Activated CD4-positive, alpha-beta T cell treated with anti-CD3 and anti-CD28 coated beads, Interleukin-2, amount 50 U/mL, for 16 hours (primary cell): Measurements from ENCODE around the gene ARHGAP26.

Source experiments
- DNase-seq: peaks from one replicate; pipeline ENCODE4 v3.0.0-alpha.2; 2020

The ARHGAP26 gene

GRCh38 chr5:143239882-143240518 is 469.8 kb downstream of the ARHGAP26 start:
- no peak for DNase-seq

GRCh38 chr5:143241892-143242291 is 471.7 kb downstream of the ARHGAP26 start:
- DNase-seq, result no peak

- no peak for DNase-seq
These were observed 472.9 kb downstream of the ARHGAP26 start for GRCh38 chr5:143243103-143243502.

DNA sequence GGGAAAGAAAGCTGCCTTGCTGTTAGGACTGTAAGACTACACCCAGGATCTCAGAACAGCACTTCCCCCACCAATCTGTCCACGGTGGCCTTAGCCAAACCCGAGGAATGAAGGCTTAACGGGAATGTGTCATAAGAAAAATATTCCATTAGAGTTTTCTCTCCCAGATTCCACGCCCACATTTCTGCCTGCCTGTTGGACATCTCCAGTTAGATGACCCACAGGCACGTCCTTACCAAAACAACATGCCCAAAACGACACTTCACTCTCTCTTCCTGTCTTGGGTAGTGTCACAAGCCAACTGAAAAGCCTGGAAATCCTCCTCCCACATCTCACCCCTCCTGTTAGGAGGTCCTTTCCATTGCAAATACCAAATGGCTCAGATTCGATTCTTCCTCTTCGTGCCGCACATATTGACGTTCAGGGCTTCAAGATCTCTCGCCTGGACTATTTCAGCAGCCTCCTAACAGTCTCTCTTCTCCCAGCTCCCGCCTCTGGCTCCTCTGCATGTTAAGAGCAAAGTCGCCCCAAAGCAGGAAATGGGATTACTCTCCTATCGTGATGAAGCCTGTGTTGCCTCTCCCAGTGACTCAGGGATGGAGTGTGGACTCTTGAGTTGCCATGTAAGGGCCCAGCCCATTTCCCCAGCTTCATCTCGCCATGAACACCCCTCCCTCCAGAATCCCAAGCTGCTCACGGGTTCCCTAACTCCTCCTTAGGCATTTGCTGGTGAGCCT is 474.0 kb downstream of the ARHGAP26 start:
- DNase-seq, result no peak

- no peak for DNase-seq
These were observed 474.8 kb downstream of the ARHGAP26 start for GRCh38 chr5:143244990-143245389.

DNA sequence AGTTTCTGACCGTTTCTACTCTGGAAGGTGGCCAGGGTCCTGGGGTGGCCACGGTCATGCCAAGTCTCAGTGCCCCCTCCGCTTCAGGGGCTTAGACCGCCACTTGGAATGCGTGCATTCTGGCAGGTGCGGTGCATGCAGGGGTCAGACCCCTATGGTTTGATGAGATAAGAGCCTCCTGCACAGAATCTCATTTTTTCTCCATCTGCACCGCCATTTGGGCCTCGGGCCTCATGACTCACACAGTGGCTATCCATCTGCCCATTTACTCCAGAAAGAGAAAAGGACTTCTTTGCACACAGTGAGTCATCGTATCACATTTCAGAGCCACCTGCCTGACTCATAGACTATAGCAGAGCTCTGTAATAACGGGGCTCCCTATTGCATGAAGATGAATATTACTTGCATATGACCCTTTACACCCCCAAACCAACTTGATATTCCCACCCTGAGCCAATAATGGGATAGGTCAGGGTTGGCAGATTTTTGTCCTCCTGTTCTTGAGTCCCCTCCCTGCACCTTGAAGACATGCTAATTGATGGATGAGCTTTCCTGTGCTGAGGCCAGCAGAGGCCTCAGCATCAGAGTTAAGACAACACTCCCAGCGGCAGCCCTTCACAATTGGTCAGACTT is 475.9 kb downstream of the ARHGAP26 start:
- no peak for DNase-seq

GRCh38 chr5:143247134-143247815 is 477.1 kb downstream of the ARHGAP26 start:
- DNase-seq, result no peak

- no peak for DNase-seq
These were observed 478.2 kb downstream of the ARHGAP26 start for GRCh38 chr5:143248391-143248790.

DNA sequence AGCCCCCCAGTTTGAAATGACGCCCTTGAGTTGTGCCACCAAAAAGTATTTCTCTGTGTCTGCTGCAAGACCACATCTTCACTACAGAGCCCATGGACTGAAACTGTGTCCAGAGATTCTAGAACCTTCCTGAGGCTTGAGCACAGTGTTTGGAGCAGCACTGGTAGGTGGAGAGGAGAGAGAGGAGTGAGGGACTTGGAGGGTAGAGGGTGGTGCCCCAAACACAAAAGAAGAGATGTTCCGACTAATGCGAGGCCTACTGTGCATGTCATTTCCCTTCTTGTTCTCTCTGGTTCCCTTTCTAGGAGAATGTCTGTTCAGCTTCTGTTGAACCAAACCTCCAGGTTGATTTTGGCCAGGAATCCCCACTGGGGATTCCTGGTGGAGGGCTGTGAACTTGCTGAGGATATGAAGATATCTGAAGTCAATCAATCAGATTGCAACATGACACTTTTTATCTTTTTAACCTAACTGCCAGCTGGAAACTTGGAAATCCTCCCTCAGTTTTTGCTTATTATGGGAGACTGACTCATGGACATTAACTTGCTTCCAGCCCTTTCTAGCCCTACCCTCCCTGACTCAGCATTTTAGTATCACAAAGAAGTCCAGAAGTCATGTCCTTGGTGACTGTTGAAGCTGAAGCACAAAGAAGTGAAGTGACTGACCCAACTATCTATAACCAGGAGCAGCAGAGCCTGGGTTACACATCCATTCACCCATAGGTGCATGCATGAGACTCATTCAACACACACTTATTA is 478.8 kb downstream of the ARHGAP26 start:
- no peak for DNase-seq

DNA sequence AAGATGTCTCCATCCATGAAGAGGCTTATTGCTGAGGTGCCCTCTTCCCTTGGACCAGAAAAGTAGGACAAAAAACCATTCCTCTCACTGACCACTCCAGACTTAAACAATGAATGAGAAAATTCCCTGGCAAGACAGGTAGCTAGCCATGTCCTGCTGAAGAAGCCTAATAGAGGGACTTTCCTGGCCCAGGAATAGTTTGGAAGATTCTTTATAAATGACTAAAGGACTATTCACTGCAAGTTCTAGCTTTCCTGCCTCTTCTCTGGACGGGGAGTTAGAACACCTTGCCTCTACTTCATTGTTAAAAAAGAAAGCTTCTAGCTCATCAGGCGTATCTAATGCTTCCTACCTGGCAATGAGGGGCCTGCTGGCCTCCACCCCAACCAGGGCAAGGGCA is 479.7 kb downstream of the ARHGAP26 start:
- DNase-seq, result no peak

DNA sequence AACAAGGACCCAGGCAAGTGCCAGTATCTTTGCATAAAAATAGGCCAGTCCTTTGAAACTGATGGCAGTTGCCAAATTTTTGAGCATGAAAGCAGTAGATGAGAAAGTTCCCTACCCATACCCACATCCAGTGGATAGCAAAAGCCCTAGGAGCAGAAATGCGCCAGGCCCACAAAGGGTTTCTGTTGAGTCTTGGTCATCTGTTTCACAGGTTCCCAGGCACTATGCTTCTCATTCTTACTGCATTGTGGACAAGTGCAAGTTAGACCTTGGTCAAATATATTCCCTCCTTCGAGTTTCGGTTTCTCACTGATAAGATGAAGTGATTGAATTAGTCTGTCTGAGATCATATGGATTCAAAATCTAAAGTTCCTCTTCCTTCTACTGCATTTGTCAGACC is 481.0 kb downstream of the ARHGAP26 start:
- no peak for DNase-seq

- DNase-seq, result no peak
These were observed 481.8 kb downstream of the ARHGAP26 start for GRCh38 chr5:143251946-143252345.

DNA sequence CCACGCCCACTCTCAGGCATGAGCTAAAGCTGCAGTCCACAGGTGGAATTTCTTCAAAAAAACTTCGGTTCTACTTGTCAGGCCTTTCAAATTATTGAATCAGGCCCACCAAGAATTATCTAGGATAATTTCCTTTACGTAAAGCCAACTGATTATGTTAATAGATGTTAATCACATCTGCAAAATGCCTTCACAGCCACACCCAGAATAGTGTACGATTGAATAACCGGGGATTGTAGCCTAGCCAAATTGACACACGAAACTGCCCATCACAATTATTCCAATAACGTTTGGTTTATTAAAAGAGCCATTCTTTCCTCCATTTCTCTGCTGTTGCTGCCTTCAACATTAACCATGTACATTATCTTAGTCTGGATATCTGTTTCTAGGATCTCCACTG is 484.6 kb downstream of the ARHGAP26 start:
- no peak for DNase-seq

DNA sequence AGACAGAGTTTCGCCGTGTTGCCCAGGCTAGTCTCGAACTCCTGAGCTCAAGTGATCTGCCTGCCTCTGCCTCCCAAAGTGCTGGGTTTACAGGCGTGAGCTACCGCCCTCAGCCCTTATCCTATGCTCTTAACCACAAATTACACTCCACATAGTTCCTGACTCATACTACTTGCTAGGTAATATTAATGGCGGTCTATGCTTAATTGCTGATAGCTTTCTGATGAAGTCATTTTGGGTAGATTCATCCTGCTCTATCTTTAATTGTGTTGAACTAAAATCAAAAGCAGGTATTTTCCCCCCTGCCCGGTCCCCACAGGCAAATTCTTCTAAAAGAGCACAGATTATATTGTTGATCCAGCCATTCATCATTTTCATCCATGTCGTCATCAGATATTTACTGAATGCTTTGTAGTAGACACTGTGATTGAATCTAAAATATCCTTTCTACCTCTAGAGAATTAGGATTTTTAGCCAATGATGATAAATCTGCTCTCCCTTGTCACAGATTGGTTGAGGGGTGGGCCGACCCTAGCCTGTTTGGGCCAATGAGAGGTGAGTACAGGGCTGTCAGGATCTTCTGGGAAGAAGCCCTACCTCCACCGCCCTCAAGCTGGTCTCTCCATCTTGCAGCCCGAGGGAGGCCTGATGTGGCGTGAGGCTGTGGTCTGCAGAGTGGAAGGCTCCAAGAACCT is 488.5 kb downstream of the ARHGAP26 start:
- no peak for DNase-seq

DNA sequence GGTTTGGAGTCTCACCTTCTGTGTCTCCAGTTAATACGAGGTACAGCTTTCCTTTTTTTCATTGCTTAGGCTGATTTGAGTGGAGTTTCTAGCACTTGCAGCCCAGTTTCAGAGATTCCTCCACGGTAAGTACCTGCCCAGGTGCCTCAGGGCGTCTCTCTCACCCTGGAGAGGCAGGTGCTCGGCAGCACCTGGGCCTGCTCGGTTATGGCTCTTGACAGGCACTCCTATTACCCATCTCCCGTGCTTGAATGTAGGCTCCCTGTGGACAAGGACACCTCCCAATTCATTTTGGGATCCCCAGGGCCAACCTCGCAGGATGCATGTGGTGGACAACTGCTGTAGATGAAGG is 489.1 kb downstream of the ARHGAP26 start:
- DNase-seq, result no peak

DNA sequence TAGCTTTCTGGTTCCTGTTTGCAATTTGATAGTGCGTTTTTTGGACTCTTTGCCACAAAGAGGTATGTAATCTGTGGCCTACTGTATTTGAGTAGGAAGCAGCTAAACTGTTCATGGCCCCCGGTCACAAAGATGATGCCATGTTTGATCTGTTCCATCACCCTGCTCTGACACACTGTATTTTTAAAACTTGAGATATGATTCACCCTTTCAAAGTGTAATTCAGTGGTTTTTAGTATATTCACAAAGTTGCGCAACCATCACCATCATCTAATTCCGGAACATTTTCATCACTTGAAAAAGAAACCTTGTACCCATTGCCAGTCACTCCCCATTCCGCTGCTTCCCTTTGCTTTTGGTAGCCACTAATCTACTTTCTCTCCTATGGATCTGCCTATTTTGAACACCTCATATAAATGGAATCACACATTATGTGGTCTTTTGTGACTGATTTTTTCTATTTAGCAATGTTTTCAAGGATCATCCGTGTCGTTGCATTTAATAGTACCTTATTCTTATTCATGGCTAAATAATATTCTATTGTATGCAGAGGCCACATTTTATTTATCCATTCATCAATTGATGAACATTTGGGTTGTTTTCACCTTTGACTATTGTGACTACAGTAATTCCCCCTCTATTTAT is 491.7 kb downstream of the ARHGAP26 start:
- DNase-seq, result peak; percentile 18

GRCh38 chr5:143262393-143263174 is 492.4 kb downstream of the ARHGAP26 start:
- no peak for DNase-seq

- DNase-seq, result no peak
These were observed 493.2 kb downstream of the ARHGAP26 start for GRCh38 chr5:143263272-143263810.

GRCh38 chr5:143265995-143266394 is 495.8 kb downstream of the ARHGAP26 start:
- no peak for DNase-seq

GRCh38 chr5:143267186-143267585 is 497.0 kb downstream of the ARHGAP26 start:
- no peak for DNase-seq

GRCh38 chr5:143268388-143268787 is 498.2 kb downstream of the ARHGAP26 start:
- no peak for DNase-seq
